Measurements from ENCODE around the gene KBTBD3. TPM values are rescaled to one million over a fixed set of nuclear protein-coding genes. Genes with fewer than 3 reads are reported as not detected.
A peak's percentile ranks its signal among the peaks of the same experiment; 100 is the strongest.

KBTBD3 gene
- total and polyA plus RNA-seq, 2 experiments from 2014 or later, result 1.9 to 13.7 TPM

GRCh38 chr11:106014620-106015019 lies 62.5 kb downstream of the KBTBD3 start (continued):
- TF ChIP-seq STAT1 (IDR thresholded peaks at IDR 0.05; ENCODE audit: unreplicated experiment) (no peak), POLR2AphosphoS5 (IDR thresholded peaks at IDR 0.05; ENCODE audit: low read depth) (no peak), ZNF114 (CRISPR knock-in tag; IDR thresholded peaks at IDR 0.05) (no peak), EZH2phosphoT487 (IDR thresholded peaks at IDR 0.05; ENCODE audit: unreplicated experiment) (no peak), CTCF (conservative IDR thresholded peaks at IDR 0.05; ENCODE audit: low read depth in 2 of 2) (no peak)

GRCh38 chr11:106014035-106014434 lies 63.1 kb downstream of the KBTBD3 start:
- Mint-ChIP-seq H3K9me3 (no peaks in the 10 kb centered on the region), H3K36me3 (ENCODE audit: low read depth) (peaks cover 20% of the 10 kb centered on the region), H3K4me1 (peaks cover 34% of the 10 kb centered on the region), H3K4me3 (no peak overlapping the region), H3K27me3 (ENCODE audit: insufficient read depth, low read depth, poor library complexity) (no peaks in the 10 kb centered on the region), H3K27ac (0 out of 2 replicates have a peak overlapping the region, but pooled peaks have one; percentile 47)
- Histone ChIP-seq H3K4me1 (ENCODE audit: insufficient read depth) (peaks cover 27% of the 10 kb centered on the region), H4K20me1 (replicated peaks; ENCODE audit: insufficient read depth) (peaks cover 11% of the 10 kb centered on the region), H2AFZ (no peak overlapping the region), H3K79me2 (replicated peaks; ENCODE audit: insufficient read depth) (peaks cover 90% of the 10 kb centered on the region), H3K36me3 (ENCODE audit: insufficient read depth) (peaks cover 15% of the 10 kb centered on the region; the same call in 1 of the 2 replicates), H3K9me2 (ENCODE audit: insufficient read depth) (no peaks in the 10 kb centered on the region), H3K27ac (ENCODE audit: low read depth) (no peak overlapping the region), H3F3A (replicated peaks; ENCODE audit: low read depth) (no peaks in the 10 kb centered on the region), H3K4me3 (no peak overlapping the region), H3K27me3 (ENCODE audit: insufficient read depth) (no peaks in the 10 kb centered on the region), H3K4me2 (0 out of 2 replicates have a peak overlapping the region, but pooled peaks have one; percentile 11)
- TF ChIP-seq ZNF331 (CRISPR knock-in tag; IDR thresholded peaks at IDR 0.05; ENCODE audit: low read depth) (no peak), STAT1 (IDR thresholded peaks at IDR 0.05; ENCODE audit: unreplicated experiment) (no peak), ZNF462 (CRISPR knock-in tag; IDR thresholded peaks at IDR 0.05) (no peak)
- ATAC-seq (no peak), DNase-seq (ENCODE audit: low spot score) (no peak)
